PC-9 (cell line): Measurements from ENCODE around the gene APOH. TPM values are rescaled to one million over a fixed set of nuclear protein-coding genes. Genes with fewer than 3 reads are reported as not detected.

Experiments
- BruUV-seq: library from RNA; stranded (reverse); fragments of 400-500 nt; replicated peaks from 2 replicates; lab custom pipeline; 2021; lab: Mats Ljungman, UMichigan
- CTCF ChIA-PET: fragments of 300-600 bp; sonication (Branson Sonifier 250); formaldehyde crosslinking; loops from one replicate; lab custom pipeline; 2022; ENCODE audit warnings: antibody characterized with exemption; lab: Charles Lee
- POLR2A ChIA-PET: fragments of 300-600 bp; sonication (Branson Sonifier 250); formaldehyde crosslinking; loops from one replicate; lab custom pipeline; 2022; ENCODE audit warnings: antibody characterized with exemption; ENCODE audit not compliant: unreplicated experiment; lab: Charles Lee
- DNase-seq, 2 experiments: peaks; one replicate each; pipeline versions ENCODE4 v3.0.0 to v3.0.0-alpha.2; 2015 to 2022; ENCODE audit warnings: mixed read lengths in 1 of 2
- H2AFZ ChIP-seq: fragments of 200-600 bp; sonication (generic); 2 replicates; pipeline ENCODE4 v1.8.1; 2017; ENCODE audit warnings: antibody characterized with exemption
- H3F3A ChIP-seq: fragments of 200-600 bp; sonication (generic); 2 replicates; pipeline ENCODE4 v1.8.1; 2017; ENCODE audit warnings: antibody characterized with exemption, mild to moderate bottlenecking, low read depth; ENCODE audit not compliant: insufficient read depth
- H3K27ac ChIP-seq: fragments of 200-600 bp; sonication (generic); 2 replicates; pipeline ENCODE4 v1.6.1; 2016; ENCODE audit warnings: mixed run types
- H3K27me3 ChIP-seq: fragments of 200-600 bp; sonication (generic); 2 replicates; pipeline ENCODE4 v1.6.1; 2016; ENCODE audit warnings: low read depth, mixed run types; ENCODE audit not compliant: insufficient read depth
- H3K36me3 ChIP-seq: fragments of 200-600 bp; sonication (generic); 2 replicates; pipeline ENCODE4 v1.6.1; 2016; ENCODE audit warnings: low read depth, mixed run types
- H3K4me1 ChIP-seq: fragments of 200-600 bp; sonication (generic); replicated peaks from 2 replicates; pipeline ENCODE4 v1.6.1; 2016; ENCODE audit warnings: mixed run types; ENCODE audit not compliant: insufficient read depth
- H3K4me2 ChIP-seq: fragments of 200-600 bp; sonication (generic); 2 replicates; pipeline ENCODE4 v1.6.1; 2017; ENCODE audit warnings: mixed run types
- H3K4me3 ChIP-seq: fragments of 200-600 bp; sonication (generic); 2 replicates; pipeline ENCODE4 v1.6.1; 2016; ENCODE audit warnings: mixed run types
- H3K79me2 ChIP-seq: fragments of 200-600 bp; sonication (generic); 2 replicates; pipeline ENCODE4 v1.6.1; 2017; ENCODE audit warnings: low read depth, mixed run types
- H3K9me2 ChIP-seq: fragments of 200-600 bp; sonication (generic); 2 replicates; pipeline ENCODE4 v1.8.1; 2017; ENCODE audit warnings: mild to moderate bottlenecking; ENCODE audit not compliant: insufficient read depth
- H3K9me3 ChIP-seq: fragments of 200-600 bp; sonication (generic); 2 replicates; pipeline ENCODE4 v1.8.1; 2016; ENCODE audit warnings: low read depth; ENCODE audit not compliant: insufficient read depth
- H4K20me1 ChIP-seq: fragments of 200-600 bp; sonication (generic); 2 replicates; pipeline ENCODE4 v1.8.1; 2017; ENCODE audit not compliant: insufficient read depth
- CTCF ChIP-seq: fragments of 200-600 bp; sonication (generic); conservative IDR thresholded peaks from 2 replicates; pipeline ENCODE4 v1.6.1; 2017; ENCODE audit warnings: mixed run types, antibody characterized with exemption, mild to moderate bottlenecking, moderate library complexity
- EZH2 ChIP-seq: fragments of 200-600 bp; sonication (generic); IDR thresholded peaks from 2 replicates; pipeline ENCODE4 v1.8.0; 2017; ENCODE audit warnings: antibody characterized with exemption, low read depth
- intact Hi-C: fragments of 100-400 bp; cut with micrococcal nuclease; formaldehyde crosslinking; loops from one replicate; pipeline ENCODE4 v1.10.0; 2022; ENCODE audit not compliant: unreplicated experiment
- total RNA-seq: library from RNA; stranded (reverse); gene quantifications from 2 replicates; pipeline ENCODE4 v1.2.3, GENCODE V29; 2021

The APOH gene
- total RNA-seq, 1 experiment from 2014 or later: not detected

DNA sequence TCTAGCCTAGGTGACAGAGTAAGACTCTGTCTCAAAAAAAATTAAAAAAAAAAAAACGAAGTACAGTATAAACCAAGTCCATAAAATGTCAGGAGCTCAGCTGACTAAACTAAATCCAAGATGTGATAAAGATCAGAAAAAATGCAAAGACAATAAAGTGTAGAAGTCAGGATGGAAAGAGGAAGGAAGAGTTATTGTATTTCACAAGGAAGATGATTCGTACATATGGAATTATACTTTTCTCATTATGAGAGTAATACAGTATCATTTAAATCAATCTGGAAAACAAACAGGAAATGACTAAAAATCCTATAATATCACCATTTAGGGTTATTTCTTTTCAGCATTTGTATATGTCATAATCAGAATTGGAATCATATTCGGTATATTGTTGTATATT lies 11.4 kb upstream of the APOH start:
- H3K27me3 ChIP-seq: no peaks in the 10 kb centered on the region
- no peaks in the 10 kb centered on the region for H3K9me2 ChIP-seq
- peak overlapping the region; percentile 20; the same call in 1 of the 2 replicates for H3K4me2 ChIP-seq
- BruUV-seq: no TSS peak
- no peak overlapping the region for H2AFZ ChIP-seq
- peaks cover 10% of the 10 kb centered on the region for H3K4me1 ChIP-seq
- no peaks in the 10 kb centered on the region for H3K79me2 ChIP-seq
- no peaks in the 10 kb centered on the region; the same call in 1 of the 2 replicates for H4K20me1 ChIP-seq
- CTCF ChIA-PET: interaction anchor here (0.7 kb wide), 1 partner anchor 1009 kb away, joined by 4 read pairs; no protein-coding TSS in a partner anchor
- TF ChIP-seq EZH2 (no peak), CTCF (no peak)
- peaks cover 14% of the 10 kb centered on the region; the same call in 1 of the 2 replicates for H3F3A ChIP-seq
- H3K36me3 ChIP-seq: no peaks in the 10 kb centered on the region
- POLR2A ChIA-PET: interaction anchor here (0.6 kb wide), 1 partner anchor 9 kb away, joined by 3 read pairs; no protein-coding TSS in a partner anchor
- intact Hi-C loops: no loop called here
- no peaks in the 10 kb centered on the region for H3K9me3 ChIP-seq
- H3K27ac ChIP-seq: peak overlapping the region; percentile 42
- peak in 1 of 2 experiments; percentile 73 for DNase-seq
- H3K4me3 ChIP-seq: no peak overlapping the region

DNA sequence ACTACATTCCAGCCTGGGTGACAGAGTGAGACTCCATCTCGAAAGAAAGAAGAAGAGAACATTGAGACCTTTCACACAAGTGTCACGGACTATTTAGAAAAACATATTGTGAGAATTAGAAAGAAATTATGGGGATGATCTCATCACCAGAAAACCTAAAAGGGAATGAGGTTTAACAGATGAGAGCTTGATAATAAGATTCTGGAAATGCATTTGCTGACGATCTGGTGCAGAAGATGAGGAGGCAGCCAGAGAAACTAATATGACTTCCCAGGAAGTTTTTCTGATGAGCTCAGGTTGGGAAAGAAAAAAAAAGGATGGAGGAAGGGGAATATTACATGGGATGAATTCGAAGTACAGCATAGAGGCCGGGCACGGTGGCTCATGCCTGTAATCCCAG lies 10.8 kb upstream of the APOH start:
- ChIA-PET POLR2A (interaction anchor here (0.5 kb wide), 1 partner anchor 18 kb away, joined by 4 read pairs; no protein-coding TSS in a partner anchor), CTCF (no interaction called here)
- DNase-seq: no peak
- H4K20me1 ChIP-seq: no peaks in the 10 kb centered on the region; the same call in 1 of the 2 replicates
- intact Hi-C loops: no loop called here
- H3K27ac ChIP-seq: no peak overlapping the region; the same call in 1 of the 2 replicates
- peaks cover 14% of the 10 kb centered on the region; the same call in 1 of the 2 replicates for H3F3A ChIP-seq
- H3K9me2 ChIP-seq: no peaks in the 10 kb centered on the region
- no peaks in the 10 kb centered on the region for H3K36me3 ChIP-seq
- no peak overlapping the region for H3K4me2 ChIP-seq
- no peak for TF ChIP-seq EZH2
- no peak for TF ChIP-seq CTCF
- no peaks in the 10 kb centered on the region for H3K79me2 ChIP-seq
- H3K4me1 ChIP-seq: peaks cover 10% of the 10 kb centered on the region
- H3K27me3 ChIP-seq: no peaks in the 10 kb centered on the region
- no peak overlapping the region for H2AFZ ChIP-seq
- no TSS peak for BruUV-seq
- H3K4me3 ChIP-seq: no peak overlapping the region
- no peaks in the 10 kb centered on the region for H3K9me3 ChIP-seq

DNA sequence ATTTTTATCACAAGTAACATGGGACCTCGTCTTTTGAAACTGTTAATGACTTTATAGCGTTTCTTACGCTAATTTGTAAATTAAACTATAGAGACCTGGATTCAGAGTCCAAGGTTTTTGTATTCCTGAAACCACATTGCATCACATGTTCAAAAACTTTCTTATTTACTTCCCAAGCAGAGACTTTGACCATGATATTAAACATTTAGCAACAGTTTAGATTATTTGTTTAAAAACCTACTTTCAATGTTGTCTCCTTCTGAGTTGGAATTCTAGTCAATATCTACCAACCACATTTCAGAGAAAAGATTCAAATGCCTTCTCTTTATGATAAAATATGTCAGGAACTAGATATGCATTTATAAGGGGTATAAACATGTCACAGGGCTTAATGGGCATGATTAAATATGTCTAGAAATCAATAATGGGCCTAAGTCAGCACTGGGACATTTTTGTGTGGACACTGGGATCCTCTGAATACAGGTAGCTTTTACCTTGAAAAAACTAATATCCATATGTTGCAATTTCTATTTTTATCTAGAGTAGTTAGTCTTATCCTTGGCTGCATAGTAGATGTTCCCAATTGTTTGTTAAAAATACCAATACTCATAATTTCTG lies 6.3 kb upstream of the APOH start:
- no peak overlapping the region for H3K4me2 ChIP-seq
- POLR2A ChIA-PET: no interaction called here
- CTCF ChIA-PET: no interaction called here

More for the DNA sequence above, 6.3 kb upstream of the APOH start:
- TF ChIP-seq CTCF: no peak
- TF ChIP-seq EZH2: no peak
- BruUV-seq: no TSS peak
- no peak overlapping the region for H3K27ac ChIP-seq
- no peak overlapping the region for H2AFZ ChIP-seq
- no peaks in the 10 kb centered on the region for H4K20me1 ChIP-seq
- DNase-seq: no peak
- H3K9me2 ChIP-seq: no peaks in the 10 kb centered on the region
- no peaks in the 10 kb centered on the region for H3K9me3 ChIP-seq
- no peaks in the 10 kb centered on the region for H3K79me2 ChIP-seq
- H3K4me1 ChIP-seq: peaks cover 2% of the 10 kb centered on the region
- no peaks in the 10 kb centered on the region for H3K36me3 ChIP-seq
- intact Hi-C loops: no loop called here
- H3K27me3 ChIP-seq: no peaks in the 10 kb centered on the region
- H3K4me3 ChIP-seq: no peak overlapping the region
- H3F3A ChIP-seq: 0 out of 2 replicates have a peak, but pooled peaks cover 3% of the 10 kb centered on the region
